Activated CD4-positive, alpha-beta T cell treated with anti-CD3 and anti-CD28 coated beads, Interleukin-2, Interleukin-4, amounts not matched to agents 100 ng/mL and 50 ng/mL, durations not matched to agents 16 hours and 8 hours (primary cell): ENCODE data around the gene SLC35G3.
"Not testable (repeated sequence)": the region's sequence is repeated elsewhere in the genome, so short reads cannot be mapped to it uniquely, and the experiment has no call there.

Experiments used
- DNase-seq: peaks from one replicate; pipeline ENCODE4 v3.0.0-alpha.2; 2020; ENCODE audit warnings: low spot score

Gene SLC35G3

DNA sequence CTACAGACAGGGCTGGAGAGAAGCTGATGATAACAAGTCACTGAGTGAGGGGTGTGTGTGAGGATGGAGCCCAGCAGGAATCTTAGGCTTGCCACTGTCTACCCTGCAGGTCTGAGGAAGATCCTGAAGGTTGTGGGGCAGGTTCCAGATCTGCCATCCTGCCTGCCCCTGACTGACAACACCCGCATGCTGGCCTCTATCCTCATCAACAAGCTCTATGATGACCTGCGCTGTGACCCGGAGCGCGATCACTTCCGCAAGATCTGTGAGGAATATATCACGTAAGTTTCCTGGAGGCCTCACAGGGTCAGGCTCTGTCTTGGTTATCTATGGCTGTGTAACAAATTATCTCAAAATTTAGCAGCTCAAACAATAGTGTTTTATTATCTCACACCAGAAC lies 30.3 kb downstream of the SLC35G3 start:
- no peak for DNase-seq

DNA sequence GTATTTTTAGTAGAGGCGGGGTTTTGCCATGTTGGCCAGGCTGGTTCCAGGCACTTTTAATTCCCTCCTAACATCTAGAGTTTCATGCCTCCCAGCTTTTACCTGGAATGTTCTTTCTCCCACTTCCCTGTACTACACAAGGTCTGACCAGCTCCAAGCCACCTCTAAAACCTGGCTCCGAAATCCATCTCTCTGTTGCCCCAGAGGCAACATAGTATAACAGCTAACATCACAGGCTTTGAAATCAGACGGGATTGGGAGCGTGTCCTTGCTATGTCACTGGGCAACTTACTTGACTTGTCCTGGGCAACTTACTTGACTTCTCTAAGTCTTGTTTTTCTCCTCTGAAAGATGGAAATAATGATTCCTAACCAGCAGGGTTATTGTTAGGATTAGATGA lies 31.4 kb downstream of the SLC35G3 start:
- DNase-seq, result no peak

DNA sequence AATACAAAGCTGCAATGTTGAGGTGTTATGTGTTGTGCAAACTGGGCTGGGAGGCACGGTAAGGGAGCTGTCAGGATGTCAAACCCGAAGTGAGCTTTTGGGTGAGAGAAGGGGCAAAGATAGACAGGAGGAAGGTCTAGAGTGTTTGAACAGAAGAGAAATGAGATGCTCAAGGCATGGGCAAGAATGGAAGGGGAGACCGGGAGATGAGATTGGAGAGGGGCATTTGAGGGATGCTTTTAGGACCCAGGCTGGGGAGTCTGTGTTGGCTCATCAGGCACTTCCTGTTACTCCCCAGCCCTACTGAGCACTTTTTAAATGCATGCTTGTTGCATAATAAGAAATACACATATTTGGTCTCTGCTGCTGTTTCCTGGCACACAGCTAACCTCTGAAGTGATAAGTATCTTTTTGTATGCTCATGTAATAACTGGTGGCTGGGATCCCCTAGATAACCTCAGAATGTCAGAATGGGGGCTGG lies 32.9 kb downstream of the SLC35G3 start:
- peak; percentile 30 for DNase-seq

DNA sequence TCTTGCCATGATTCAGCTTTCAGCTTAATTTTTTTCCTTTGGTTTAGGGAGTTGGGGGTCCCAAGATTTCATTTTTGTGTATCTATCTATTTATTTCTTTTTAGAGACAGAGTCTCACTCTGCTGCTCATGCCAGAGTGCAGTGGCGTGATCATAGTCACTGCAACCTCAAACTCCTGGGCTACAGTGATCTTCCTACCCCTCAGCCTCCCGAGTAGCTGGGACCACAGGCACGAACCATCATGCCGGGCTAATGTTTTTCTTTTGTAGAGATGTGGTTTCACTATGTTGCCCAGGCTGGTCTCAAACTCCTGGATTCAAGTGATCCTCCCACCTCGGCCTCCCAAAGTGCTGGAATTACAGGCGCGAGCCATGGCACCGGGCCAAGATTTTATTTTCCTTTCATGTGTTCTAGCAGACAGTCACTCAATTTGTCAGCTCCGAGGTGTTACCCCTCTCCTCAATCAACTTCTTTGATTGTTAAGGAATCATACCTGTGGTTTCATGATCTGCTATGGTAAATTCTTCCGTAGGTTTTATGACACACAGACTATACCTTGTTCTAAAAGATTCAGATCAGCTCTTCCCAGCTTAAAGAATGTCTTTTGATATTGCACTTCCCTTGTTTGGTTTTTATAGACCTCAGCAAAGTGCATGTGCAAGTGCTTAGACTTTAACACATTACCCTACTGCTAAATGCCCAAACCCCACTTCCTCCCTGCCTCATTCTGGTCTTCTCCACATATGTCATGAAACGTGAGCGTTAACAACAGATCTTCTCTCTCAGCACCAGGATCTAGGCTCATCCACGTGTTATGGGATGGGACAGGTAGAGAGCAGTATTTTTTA lies 33.6 kb downstream of the SLC35G3 start:
- DNase-seq, result peak; percentile 26

DNA sequence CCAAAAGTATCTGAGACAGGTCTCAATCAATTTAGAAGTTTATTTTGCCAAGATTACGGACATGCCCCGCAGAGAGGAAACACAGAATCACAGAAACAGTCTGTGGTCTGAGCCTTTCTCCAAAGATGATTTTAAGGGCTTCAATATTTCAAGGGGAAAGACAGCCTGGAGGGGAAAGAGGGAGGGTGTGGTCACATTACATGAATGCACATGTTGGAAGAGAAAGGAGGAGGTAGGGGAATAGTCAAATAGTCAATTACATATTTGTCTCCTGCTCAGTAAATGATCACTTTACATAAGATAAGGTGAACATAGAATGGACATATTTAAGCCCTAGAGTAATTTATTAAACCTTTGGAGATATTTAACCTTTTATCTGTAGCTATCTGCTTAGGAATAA lies 34.3 kb downstream of the SLC35G3 start:
- DNase-seq, result no peak

DNA sequence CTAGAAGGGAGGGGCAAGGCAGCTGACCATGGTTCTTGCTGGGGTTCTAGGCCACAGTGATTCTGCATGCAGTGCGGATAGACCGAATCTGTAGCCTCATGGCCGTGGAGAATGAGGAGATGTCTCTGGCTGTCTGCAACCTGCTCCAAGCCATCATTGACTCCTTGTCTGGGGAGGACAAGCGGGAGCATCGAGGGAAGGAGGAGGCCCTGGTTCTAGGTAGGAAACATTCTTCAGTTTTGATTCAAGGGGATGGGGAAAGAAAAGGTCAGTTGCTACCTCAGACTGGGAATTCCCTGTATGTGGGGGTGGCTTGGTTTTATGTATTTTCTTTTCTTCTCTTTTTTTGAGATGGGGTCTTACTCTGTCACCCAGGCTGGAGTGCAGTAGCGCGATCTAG lies 38.9 kb downstream of the SLC35G3 start:
- DNase-seq, result no peak

DNA sequence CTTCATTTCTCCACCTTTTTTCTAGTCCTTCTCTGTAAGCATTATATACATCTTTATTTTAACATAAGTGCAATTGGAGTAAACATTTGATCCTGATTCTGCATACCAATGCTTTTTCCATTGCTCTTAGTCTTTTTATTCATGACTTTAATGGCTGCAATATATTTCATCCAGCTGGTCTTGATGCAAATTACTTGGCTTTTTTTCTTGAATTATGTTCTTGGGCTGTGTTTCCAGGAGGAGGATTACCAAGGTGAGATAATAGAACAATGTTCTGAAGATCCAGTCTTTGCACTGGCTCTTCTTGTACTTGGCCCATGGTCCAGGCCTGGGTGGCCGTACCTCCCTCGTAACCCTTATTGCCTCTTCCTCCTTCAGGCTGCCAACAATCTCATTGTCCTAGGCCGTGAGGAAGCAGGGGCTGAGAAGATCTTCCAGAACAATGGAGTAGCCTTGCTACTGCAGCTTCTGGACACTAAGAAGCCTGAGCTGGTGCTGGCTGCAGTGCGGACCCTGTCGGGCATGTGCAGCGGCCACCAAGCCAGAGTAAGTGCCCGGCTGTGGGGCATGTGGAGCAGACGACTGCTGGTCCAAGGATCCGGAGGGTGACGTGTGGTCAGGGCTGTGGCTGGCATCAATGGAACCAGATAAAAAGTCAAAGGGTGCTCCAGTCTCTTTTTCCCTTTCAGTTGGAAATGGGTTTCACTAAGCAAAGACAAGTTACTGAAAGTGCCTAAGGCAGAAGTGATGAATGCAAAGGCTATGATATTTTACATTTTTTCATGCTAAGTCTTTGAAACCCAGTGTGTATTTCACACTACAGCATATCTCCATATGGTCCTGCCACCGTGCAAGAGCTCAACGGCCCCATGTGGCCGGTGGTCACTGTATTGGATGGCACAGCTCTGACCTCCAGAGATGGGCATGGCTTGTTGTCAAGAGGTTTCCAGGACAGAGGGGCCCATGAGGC lies 39.7 kb downstream of the SLC35G3 start:
- no peak for DNase-seq

DNA sequence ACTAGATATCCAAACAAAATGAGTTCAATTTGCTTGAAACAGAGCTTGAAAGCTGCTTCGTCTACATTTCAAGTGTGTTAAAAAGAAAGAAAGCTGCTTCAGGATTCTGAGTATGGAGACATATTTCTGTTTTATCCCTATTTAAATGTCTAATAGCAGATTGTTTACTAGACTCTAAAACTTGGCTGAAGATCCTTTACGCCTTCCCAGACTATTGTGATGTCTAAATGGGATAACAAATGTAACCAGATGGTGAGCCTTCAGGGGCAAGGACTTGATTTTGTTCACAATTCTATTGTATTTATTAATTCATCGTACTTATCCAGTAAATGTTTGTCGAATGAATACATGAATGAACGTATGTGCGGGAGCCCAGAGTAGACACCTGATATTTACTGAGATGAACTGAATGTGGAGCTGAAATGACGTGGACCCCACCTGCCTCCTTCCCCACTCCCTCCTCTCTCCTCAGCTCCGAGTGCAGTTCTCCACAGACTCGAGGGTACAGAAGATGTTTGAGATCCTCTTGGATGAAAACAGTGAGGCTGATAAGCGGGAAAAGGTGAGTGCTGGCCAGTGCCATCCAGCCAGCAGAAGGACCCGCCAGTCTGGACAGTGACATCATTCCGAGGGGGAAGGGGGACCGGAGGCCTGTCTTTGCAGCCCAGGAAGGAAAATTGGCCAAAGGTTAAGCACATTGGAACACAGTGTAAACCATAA lies 41.6 kb downstream of the SLC35G3 start:
- no peak for DNase-seq

DNA sequence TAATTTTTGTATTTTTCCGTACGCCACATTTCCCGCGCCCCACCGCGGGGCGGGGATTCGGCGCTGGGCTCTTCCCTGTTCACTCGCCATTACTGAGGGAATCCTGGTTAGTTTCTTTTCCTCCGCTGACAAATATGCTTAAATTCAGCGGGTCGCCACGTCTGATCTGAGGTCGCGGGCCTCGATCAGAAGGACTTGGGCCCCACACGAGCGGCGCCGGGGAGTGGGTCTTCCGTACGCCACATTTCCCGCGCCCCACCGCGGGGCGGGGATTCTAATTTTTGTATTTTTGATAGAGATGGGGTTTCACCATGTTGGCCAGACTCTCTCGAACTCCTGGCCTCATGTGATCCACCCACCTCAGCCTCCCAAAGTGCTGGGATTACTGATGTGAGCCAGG lies 43.1 kb downstream of the SLC35G3 start:
- not testable (repeated sequence) for DNase-seq

DNA sequence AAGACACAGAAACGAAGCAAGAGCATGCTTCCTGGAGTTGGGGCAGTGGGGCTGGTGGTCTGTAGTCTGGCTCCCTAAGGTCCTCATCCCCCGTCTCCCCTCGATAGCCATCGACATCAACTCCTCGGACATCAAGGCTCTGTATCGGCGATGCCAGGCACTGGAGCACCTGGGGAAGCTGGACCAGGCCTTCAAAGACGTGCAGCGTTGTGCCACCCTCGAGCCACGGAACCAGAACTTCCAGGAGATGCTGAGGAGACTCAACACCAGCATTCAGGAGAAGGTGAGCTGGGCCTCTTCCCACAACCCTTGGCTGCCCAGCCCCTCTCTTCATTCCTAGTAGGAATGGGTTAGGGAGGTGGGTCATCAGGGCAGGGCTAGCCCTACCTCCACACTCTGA lies 44.3 kb downstream of the SLC35G3 start:
- no peak for DNase-seq

DNA sequence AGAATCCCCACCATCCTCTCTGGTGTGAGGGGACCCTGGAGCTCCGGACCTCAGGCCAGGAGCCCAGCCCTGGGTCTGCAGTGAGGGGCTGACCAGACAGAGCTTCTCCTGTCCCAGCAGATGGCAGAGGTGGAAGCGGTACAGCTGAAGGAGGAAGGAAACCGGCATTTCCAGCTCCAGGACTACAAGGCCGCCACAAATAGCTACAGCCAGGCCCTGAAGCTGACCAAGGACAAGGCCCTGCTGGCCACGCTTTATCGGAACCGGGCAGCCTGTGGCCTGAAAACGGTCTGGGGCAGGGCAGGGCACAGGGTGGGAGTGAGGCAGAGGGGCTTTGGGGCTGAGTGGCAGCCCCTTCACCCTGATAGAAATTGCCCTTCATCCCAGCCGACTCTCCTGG lies 46.0 kb downstream of the SLC35G3 start:
- DNase-seq, result no peak

DNA sequence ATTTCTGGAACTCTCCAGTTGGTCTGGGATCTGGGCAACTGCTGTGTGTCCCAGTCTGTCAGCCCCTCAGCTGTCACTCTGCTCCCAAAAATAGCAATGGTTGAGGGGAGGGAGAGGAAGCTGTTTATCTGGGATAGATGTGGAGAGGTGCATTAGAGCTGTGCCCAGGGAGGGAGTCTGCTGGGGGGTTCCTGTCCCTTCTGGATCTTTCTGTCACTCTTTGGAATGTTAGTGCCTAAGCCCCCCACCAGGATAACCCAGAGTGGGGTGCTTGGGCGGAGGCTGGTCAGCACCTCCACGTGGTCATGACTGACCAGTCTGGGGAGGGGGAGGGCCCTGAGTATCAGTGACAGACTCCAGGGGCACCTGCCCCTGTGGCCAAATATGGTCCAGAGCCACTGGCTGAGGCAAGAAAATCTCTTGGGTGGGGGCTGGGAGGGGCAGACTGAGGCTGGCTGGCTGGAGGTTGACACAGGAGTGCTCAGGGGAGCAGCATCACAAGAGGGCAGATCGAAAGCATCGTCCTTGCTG lies 46.8 kb downstream of the SLC35G3 start, which contains the start of gene UNC45B:
Gene UNC45B (plus strand): TSS at position 443 of the 531 bp plus-strand sequence. CDS start 447 bp downstream, outside the sequence.
- no peak for DNase-seq

DNA sequence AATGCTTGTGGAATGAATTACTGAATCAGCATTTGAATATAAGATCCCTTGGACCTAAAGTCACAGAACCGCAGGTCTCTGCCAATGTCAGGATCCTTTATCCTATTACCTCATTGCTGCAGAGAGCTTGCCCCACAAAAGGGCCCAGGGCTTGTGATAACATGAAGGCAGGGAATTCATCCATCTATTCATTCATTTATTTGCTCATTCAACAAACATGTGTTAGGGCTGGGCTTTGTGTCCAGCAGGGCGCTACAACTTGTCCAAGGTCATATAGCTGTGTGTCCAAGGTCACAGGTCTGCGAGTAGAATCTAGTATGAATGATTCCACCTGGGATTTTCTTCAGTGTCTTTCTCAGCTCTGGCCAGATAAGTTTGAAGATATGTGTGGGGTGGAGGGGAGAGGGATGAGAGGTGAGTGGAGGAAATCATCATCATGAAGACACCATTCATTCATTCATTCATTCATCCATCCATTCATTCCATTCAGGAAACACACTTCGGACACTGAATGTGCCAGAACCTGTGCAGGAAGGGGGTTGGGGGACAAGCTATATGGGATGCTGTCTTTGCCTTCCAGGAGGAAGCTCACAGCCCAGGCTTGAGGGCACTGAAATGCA lies 47.9 kb downstream of the SLC35G3 start:
- DNase-seq, result no peak

DNA sequence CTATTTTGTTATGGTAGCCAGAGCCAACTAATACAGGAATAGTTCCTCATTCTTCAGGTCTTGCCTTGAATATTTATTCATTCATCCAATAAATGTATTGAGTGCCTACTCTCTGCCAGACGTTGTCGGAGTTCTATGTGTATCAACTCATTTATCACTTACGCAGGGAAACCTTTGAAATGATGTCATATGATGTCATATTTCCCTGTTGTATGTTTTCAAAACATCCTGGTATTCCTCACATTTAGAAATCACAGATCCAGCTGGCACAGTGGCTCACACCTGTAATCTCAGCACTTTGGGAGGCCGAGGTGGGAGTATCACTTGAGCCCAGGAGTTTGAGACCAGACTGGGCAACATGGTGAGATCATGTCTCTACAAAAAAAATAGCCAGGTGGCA lies 49.4 kb downstream of the SLC35G3 start:
- DNase-seq, result no peak
